Activated CD8-positive, alpha-beta memory T cell treated with anti-CD3 and anti-CD28 coated beads, Interleukin-2, amount 50 U/mL, for 1 hour (primary cell): ENCODE results near the gene CAV1.

ENCODE experiments used
- DNase-seq: peaks from one replicate; pipeline ENCODE4 v3.0.0-alpha.2; 2020; ENCODE audit errors: extremely low read depth

CAV1 gene

DNA sequence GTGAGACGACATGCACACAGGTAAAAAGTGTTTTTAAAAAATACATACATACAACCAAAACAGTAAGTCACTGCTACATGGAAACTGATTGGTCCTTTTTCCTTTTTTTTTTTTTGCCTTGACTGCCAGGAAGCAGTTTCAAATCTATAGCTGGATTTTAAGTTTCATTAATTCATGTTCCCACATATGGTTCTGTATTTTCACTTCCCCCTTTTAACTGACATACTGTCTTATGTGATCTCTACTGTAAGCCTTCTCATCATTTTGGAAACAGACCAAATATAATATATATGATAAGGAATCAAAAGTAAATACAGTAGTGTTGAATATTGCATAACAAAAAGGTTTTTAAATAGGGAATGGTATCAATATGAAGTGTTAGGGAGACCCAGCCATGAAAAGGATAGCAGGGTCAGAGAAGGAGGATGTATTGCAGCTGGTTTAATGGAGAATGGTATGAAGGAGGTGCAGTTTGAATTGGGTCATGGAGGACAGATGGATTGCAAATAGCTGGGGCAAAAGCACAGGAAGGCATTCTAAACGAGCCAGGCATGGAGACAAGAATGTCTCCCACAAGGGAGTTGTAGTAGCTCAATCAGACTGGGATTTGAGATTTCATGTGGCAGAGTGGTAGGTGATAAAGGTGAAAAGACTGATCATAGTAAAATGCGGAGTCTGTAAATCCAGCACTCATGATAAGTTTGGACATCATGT is 5.4 kb downstream of the CAV1 start:
- DNase-seq: no peak

DNA sequence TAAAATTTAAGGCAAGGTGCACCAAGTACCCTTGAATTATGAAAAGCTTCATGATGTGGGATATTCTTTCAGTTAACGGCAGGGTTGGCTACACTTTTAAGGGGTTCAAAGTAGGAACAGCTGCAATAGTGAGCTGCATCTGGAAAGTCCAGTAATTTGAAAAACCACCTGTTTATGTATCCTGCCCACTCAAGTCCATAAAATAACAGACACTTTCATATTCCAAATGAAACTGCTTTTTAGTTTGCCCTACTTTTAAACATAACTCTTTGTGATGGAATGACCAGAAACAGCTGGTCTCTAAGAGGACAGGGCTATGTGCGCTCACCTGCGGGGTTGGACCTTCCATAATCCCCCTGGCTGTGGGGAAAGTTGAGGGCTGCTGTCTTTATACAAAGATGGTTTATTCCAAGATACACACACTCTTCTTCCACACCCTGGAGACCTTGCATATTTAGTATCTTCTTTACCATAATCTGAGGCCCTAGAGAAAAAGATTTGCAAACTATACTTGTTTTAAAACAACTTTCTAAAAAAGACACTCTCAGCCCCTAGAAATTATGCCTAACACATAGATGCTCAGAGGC is 7.4 kb downstream of the CAV1 start:
- no peak for DNase-seq

DNA sequence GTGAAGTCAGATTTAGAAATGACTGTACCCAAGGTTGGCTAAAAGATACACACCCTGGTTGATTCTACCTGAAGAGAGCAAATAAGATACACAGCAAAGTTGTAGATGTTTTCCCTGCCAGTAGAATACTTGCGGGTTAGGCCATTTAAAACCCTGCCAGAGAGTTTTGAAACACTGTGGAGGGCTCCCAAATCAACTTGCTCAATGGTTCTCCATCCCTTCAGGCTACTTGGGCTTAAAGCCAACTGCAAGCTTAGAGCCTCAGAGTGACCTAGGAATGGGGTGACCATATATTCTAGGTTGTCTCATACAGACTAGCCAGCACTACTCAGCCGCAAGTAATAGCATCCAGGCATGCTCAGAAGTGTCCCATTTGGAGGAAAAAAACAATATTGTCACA is 10.0 kb downstream of the CAV1 start:
- no peak for DNase-seq

DNA sequence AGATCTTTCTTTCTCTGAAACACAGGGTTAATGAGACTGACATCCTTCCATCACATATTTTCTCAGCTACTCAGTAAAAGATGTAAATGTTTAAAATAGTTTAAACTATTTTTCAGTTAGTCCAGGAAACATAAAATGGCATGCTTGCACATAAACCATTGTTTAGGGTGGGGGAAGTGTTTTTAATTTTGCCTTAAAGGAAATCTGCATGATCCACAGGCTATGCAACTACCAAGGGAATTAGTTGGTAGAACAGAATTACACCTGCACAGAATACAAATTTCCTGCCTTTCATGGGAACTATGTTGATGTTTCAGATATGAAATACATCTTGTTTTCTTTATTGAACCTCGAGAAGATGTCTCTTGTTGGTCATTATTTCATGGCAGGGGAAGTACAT is 10.6 kb downstream of the CAV1 start:
- DNase-seq: no peak

DNA sequence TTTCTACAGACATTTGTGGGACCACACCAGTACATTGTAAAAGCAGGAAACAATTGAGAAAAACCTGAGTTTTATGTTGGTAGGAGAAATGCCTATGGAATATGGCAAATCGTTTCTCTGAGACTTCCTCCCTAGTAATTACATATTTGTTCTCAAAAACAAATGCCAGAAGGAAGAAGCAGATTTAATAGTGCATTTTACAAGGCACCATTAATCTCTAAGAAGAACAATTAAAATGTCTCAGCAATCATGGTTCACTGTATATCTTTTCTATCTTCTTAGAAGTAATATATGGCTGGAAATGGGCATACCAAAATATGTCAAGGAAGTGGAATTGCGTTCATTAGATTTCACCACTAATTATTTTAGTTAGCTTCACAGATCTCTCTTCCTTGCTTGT is 13.3 kb downstream of the CAV1 start:
- no peak for DNase-seq

DNA sequence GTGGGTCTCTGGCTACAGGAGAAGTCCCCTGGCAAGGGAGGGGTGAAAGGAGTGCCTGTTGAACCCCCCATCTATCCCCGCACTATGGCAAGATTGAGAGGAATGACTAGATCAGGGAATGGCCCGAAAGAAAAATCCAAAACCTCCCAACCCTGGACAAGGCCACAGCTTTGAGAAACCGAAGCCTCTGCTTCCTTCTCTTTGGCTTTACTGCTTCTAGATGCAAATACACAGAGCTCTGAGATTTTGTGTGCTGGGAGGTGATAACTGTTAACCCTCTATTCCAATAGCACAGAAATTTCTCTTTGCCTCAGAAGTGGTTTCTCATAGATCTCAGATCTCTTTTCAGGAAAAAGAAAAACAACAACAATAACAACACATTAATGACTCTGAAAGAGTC is 15.0 kb downstream of the CAV1 start:
- no peak for DNase-seq

DNA sequence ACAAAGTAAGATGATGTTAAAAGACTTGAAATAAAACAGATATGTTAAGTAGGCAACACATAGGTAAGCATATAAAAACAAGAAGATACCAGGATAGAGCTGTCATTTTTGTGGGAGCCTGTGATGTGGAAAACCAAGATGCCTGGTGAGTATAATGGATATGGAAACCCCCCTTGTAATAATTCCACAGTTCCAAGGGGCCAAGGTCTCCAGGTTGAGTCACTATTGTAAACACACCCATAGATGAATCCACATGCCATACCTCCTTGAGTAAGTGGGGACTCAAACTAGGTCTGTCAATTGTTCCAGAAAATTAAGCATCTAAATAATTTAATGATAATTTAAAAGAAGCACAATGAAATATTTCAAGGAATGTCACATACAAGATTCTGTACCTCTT is 15.9 kb downstream of the CAV1 start:
- no peak for DNase-seq

DNA sequence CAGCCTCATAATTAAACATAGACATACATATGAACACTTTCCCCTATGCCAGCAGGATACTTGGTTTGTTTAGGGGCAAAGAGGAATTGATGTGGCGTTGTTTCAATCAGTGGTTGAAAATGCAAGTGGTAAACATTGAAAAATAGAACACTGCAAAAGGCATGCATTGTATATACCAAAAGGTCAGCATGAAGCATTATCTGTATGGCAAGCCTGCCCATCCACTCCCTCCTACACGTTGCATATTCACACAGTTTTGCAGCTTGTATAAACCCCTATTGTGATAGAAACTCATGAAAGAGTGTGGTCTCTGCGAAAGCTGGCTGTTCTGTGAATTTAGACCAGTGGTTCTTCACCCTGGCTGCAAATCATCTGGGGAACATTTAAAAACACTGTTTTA is 17.1 kb downstream of the CAV1 start:
- DNase-seq: no peak

DNA sequence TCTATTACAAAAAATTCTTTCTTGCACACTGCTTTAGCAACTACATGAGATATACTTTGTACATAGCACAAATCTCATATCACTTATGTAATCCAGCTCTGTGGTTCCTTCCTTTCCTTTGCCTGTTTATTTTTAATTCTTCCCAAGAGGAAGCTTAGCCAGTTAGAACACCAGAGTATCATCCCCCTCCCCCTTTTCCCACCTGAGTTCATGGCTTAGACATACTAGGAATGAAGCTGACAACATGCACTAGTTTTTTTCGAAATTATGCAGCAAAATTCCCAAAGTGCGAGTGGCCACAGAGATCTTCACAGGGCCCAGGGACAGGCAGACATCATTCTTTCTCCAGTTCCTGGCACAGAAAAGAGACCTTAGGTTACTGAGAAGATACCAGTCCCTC is 17.8 kb downstream of the CAV1 start:
- no peak for DNase-seq

DNA sequence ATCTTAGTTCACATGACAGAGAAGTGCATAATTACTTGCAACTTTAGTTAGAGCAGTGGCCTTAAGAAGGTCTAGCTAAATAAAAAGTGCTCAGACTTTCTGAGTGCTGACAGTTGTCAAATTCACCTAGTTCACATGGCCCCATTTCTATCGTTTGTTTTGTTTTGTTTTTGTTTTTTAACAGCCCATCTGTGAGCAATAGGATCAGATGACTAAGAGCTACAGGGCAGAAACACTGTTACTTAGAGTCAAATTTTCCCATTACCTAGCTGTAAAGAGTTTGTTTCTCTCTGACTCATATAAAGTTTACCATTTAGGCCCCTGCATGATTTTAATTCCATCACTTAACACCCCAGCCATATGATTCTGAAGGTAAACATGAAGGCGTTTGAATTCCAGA is 18.8 kb downstream of the CAV1 start:
- DNase-seq: no peak

DNA sequence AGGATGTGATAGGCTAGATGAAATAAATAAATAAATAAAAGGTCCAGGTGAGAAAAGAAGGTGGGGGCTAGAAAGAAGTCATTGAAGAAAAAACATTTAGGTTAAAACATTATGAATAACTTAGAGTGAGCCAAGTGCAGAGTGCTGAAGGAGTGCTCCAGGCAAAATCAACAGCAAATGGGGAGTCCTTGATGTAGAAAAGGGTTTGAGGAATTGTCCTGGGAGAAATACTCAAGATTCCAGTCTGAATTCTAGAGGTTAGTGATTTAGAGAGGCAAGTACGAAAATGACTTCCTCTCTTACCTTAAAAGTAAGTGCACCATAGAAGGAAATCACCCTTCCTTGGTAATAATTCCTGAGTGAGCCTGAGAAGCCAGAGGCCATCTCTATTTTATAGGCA is 19.7 kb downstream of the CAV1 start:
- no peak for DNase-seq

DNA sequence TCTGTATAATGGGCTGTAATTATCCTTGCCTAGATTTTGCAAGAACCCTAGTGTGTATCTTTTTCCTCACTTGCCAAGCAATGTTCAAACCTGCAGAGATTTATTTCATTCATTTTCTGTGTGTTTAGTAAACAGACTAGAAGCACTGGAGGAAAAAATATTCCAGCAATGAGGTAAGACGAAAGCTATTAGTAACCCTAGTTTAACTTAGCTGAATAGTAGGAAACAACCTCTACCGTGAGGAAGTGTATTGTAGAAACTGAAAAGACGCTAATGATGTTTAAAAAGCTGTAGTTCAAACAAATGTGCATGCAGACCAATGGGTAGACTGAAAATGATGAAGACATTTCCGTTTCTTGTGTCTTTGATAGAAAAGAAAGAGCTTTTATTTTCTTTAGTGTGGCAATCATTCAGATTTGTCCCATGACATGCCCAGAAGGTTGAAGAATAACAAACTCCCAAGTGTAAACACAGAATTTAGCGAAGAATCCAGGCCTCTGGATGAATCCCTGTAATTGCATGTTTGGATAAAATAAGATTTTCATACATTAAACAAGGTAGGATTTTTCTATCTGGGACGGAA is 20.7 kb downstream of the CAV1 start:
- no peak for DNase-seq

DNA sequence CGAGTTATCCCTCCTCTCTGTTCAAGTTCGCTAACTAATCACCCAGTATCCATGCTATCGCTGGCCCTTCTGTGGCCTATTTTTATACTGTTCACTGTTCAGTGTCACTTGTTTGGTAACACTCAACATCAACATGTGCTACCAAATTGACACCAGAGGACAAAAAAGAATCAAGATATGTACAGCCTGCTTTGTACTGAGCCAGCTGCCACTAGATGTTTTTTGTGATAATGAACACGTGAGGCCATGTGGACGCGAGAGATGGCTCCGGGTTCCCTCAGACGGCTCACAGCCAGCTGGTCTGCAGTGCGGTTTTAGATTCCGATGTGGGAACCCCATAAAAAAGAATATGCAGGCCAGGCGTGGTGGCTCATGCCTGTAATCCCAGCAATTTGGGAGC is 21.2 kb downstream of the CAV1 start:
- no peak for DNase-seq

DNA sequence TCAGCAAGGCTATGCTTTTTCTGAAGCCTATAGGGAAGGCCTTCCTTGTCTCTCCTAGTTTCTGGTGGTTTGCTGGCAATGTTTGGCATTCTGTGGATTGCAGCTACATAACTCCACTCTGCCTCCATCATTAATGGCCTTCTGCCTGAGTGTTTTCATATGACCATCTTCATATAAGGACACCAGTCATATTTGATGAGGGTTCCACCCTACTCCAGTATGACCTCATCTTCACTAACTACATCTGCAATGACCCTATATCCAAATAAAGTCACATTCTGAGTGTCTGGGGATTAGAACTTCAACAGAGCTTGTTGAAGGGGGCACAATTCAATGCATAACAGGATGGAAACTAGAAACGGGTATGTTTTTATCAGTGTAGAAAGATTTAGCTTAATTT is 22.1 kb downstream of the CAV1 start:
- DNase-seq: no peak

DNA sequence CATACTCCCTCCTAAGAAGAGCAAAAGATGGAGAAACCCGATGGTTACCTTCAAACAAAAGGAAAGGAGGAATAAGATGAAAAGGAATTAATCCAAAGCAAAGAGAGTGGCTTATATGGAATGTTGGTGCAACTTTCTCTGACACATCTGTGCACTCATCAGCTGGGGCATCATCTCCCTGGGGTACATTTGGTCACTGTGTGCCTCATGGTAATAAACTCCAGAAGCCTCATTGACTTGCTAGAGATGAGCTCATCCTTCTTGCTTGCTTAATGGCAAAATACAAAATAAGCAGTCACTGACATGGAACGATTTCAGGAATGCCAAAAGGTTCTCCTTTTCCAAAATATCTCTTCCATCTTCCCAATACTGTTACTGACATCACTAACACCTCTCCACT is 22.5 kb downstream of the CAV1 start:
- DNase-seq: no peak

DNA sequence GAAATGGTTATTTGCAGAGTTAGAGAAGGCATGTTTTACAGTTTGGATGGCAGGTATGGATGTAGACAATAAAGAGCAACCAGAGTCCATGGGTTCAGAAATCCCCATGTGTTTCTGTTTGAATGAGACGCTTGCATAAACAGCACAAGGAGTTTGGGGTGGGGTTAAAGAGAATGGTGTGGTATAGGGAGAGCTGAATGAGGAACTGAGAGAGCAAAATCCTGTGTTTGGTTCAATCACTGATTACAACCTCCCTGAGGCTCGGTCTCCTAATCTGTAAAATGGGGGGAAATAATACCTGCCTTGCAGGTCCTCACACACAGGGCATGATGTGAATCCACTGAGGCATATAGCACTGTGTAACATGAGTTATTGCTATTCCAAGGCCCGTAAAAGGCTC is 23.7 kb downstream of the CAV1 start:
- DNase-seq: no peak

DNA sequence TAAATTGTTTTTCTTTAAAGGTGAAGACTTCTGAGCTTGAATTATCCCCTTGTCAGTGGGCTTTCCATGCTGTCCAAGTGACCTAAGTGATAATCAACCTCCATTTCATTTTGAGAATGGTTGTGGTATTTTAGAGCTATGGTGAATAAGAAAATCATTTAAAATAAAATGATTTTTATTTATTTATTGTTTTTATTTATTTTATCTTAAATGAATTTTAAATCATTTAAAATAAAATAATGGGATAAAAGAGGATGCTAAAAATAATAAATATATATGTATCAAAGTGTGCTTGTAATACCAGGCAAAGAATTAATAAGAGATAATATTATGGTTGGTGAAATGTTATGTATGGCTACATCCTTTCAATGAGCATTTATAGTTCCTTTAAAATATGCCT is 24.5 kb downstream of the CAV1 start:
- no peak for DNase-seq

DNA sequence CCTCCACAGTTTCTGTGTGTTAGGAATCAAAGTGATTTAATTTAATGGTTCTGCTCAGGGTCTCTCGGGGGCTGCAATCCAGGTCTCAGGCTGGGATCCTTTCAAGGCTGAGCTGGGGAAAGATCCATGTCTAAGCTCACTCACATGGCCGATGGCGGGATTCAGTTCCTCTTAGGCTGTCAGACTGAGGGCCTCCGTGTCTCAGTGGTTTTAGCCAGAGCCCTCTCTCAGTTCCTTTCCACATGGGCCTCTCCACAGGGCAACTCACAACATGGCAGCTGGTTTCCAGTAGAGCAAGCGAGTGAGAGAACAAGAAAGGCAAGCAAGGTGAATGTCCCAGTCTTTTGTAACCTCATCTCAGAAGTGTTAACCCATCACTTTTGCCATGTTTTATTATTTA is 26.9 kb downstream of the CAV1 start:
- DNase-seq: no peak

DNA sequence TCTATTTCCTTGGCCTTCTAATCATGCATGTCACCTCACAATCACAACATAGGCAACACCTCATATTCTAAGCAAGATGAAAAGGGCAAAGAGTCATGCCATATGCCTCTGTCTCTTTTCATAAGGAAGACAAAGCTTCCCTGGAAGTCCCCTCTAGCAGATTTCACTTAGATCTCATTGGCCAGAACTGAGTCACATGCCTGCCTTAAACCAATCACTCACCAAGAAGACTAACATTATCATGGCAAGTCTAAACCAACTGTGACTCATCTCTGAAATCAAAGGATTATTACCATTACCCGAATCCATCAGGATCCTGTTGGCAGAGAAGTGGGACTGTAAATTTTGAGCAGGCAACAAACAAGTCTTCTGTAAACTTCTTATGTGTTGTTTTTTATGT is 27.8 kb downstream of the CAV1 start:
- DNase-seq: no peak

DNA sequence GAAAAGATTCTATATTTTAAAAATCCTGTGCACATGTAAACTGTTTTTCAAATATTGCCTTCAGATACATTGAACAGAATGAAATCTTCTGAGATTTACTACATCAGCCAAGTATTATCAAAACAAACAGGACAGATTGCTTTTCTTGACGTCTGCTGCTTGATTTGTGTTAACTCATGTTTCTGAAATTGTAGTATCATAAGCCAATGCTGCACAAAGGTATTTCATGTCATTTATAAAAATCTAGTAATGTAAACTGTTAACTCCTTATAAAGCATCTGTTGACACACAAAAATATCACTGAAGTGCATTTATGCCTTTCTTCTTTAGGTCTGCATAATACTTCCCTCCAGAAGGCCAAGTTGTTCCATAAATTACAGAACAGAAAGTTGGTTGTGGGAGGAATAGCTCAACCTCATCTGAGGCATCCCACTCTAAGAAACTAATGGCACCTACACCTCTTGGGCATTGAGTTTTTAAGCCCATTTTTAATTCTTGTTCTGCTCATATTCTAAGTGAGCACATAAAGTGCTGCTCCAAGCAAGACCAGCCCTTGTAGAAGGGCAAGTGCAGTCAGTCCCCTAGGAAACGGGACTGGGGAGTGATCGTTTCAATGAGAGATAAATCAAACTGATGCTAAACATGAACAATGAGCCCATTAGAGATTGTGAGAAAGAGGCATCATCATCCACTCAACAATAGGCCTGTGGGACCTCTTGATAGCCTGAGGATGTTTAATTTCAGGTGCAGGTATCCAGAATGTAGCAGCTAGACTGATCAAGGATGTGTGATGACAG is 28.5 kb downstream of the CAV1 start:
- DNase-seq: no peak

DNA sequence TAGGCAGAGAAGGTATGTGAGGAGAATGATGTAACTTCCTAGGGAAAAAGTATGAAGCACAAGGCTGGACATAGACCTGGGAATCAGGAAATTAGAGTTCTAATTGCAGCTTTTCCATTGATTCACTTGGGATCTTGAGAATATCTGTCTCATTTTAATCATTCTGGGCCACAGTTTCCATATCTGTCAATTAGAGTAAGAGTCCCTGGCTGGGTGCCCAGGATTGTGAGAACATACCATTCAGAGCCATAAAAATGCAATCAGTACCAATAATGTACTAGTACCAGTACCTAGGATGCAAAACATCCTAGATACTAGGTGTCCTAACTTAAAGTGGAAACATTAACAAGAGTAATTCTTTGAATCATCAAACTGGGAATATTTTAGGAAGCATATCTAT is 29.6 kb downstream of the CAV1 start:
- DNase-seq: no peak

DNA sequence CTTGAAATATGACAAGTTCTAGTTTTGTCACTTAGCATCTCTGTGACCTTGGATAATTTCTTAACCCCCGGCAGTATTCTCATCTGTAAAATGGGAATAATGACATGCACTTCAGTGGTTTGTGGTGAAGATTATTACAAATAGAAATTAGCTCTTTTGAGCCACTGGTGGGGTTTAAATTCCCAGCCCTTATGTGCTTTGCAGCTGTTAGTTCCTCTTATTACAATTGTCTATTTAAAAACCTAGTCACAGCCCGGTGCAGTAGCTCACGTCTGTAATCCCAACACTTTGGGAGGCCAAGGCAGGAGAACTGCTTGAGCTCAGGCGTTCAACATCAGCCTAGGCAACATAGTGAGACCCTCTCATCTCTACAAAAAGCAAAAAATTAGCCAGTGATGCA is 30.1 kb downstream of the CAV1 start:
- DNase-seq: no peak

DNA sequence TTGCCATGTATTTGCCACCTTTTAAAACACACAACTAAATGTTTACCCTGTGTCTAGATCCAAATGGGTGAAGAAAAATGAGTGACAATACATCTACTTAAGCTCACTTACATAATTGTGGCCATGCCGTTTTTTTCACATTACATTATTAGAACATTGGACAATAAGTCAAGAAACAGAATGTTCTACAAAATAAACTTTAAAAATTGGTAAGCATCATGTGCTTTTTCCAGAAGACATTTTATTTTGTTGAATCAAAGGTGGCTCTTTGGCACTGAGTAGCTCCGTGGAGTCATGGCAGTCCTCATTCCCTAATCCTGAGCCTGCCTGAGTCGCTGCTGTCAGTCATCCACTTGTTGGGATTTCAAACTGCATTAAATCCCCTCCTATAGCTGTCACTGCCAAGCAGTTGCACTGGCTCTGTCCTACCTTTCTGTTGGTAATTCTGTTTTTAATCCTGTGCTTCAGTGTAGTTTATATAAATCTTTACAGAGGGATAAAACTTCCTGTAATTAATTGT is 32.3 kb downstream of the CAV1 start:
- DNase-seq: no peak
